ENCODE data around the gene SRGAP3. TPM values are rescaled to one million over a fixed set of nuclear protein-coding genes. Genes with fewer than 3 reads are reported as not detected.

Gene SRGAP3
- total RNA-seq, 1 experiment from 2014 or later: 0.69 TPM

DNA sequence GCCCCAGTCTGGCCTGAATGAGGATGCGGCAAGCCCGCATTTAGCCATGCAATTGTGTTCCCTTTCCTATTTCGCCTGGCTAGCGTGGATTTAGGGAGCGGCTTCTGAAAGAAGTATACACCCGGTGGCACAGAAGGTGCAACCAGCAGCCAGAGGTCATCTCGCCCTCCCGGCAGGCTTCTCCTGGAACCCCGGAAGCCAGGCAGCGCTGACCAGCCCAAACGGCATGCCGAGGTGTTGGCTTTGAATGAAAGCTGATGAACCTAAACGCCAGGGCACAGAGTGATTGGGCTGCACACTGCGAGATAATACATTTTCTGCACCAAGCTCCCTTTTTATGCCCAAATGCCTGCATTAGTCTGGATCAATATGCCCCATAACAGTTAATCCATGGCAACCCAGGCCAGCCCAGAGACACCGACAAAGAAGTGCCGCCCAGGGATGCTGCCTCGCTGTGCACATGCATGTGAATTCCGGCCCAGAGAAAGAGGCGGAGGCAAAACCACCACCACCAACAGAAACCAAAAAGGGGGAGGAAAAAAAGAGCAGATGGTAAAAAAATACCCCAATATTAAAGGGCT, 1.4 kb downstream of the SRGAP3 start:
- no peak overlapping the region for H3K4me3 ChIP-seq (ENCODE audit: low read depth, low read length, poor library complexity, severe bottlenecking)
- CTCF ChIA-PET: no interaction called here
- H3K4me1 ChIP-seq (ENCODE audit: insufficient read depth, low read length, poor library complexity, severe bottlenecking): peaks cover 3% of the 10 kb centered on the region
- POLR2A ChIA-PET (ENCODE audit: low non-redundant PET): no interaction called here
- intact Hi-C loops (cut with micrococcal nuclease; ENCODE audit: unreplicated experiment): no loop called here
- no peaks in the 10 kb centered on the region for H3K9me3 ChIP-seq (ENCODE audit: low read depth, low read length, poor library complexity, severe bottlenecking)
- TF ChIP-seq, protein P1, sequence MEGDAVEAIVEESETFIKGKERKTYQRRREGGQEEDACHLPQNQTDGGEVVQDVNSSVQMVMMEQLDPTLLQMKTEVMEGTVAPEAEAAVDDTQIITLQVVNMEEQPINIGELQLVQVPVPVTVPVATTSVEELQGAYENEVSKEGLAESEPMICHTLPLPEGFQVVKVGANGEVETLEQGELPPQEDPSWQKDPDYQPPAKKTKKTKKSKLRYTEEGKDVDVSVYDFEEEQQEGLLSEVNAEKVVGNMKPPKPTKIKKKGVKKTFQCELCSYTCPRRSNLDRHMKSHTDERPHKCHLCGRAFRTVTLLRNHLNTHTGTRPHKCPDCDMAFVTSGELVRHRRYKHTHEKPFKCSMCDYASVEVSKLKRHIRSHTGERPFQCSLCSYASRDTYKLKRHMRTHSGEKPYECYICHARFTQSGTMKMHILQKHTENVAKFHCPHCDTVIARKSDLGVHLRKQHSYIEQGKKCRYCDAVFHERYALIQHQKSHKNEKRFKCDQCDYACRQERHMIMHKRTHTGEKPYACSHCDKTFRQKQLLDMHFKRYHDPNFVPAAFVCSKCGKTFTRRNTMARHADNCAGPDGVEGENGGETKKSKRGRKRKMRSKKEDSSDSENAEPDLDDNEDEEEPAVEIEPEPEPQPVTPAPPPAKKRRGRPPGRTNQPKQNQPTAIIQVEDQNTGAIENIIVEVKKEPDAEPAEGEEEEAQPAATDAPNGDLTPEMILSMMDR (conservative IDR thresholded peaks at IDR 0.05; ENCODE audit: low read depth, low read length): no peak
- no peak for TF ChIP-seq EZH2 (IDR thresholded peaks at IDR 0.05; ENCODE audit: borderline replicate concordance, low read depth, low read length, poor library complexity, severe bottlenecking)
- no peaks in the 10 kb centered on the region for H3K36me3 ChIP-seq (ENCODE audit: insufficient read depth, low read length, poor library complexity, severe bottlenecking)
- peaks cover 6% of the 10 kb centered on the region for H3K27me3 ChIP-seq (replicated peaks; ENCODE audit: insufficient read depth, low read depth, low read length, poor library complexity)
- DNase-seq (ENCODE audit: low spot score): no peak
- no peak overlapping the region for H3K27ac ChIP-seq (ENCODE audit: low read depth, low read length, poor library complexity, severe bottlenecking)
- BruUV-seq (replicated peaks): no TSS peak

DNA sequence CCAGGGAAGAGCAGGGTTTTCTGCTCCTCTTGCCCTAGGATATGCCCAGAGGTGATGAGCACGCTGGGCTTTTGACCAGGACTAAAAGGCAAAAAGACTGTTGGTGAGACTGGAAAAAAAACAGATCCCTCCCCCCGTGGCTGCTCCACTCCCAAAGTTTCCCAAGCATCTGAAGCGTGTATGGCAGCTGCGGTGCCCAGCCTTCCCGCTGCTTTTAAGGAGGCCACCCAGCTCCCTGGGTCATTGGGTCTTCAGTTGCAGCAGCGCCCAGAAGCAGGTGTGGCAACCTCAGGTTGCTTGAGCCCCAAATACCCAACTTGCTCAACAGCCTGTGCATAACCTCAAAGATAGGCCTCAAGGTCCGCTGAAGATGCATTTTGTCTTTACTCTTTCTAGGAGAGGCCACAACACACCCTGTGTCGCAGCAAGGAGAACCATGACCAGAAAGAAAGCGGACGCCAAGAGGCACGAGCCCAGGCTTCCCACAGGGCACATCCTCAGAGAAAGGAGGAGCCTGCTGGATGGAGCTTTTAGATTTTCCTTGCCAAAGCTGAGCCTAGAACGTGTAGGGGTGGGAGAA, 2.0 kb downstream of the SRGAP3 start:
- no peak overlapping the region for H3K27ac ChIP-seq (ENCODE audit: low read depth, low read length, poor library complexity, severe bottlenecking)
- intact Hi-C loops (cut with micrococcal nuclease; ENCODE audit: unreplicated experiment): no loop called here
- H3K4me3 ChIP-seq (ENCODE audit: low read depth, low read length, poor library complexity, severe bottlenecking): no peak overlapping the region
- BruUV-seq (replicated peaks): no TSS peak
- peaks cover 3% of the 10 kb centered on the region for H3K4me1 ChIP-seq (ENCODE audit: insufficient read depth, low read length, poor library complexity, severe bottlenecking)
- ChIA-PET POLR2A (ENCODE audit: low non-redundant PET) (no interaction called here), CTCF (no interaction called here)
- TF ChIP-seq EZH2 (IDR thresholded peaks at IDR 0.05; ENCODE audit: borderline replicate concordance, low read depth, low read length, poor library complexity, severe bottlenecking): no peak
- TF ChIP-seq, protein P1 (conservative IDR thresholded peaks at IDR 0.05; ENCODE audit: low read depth, low read length): no peak
- H3K36me3 ChIP-seq (ENCODE audit: insufficient read depth, low read length, poor library complexity, severe bottlenecking): no peaks in the 10 kb centered on the region
- no peak for DNase-seq (ENCODE audit: low spot score)
- H3K9me3 ChIP-seq (ENCODE audit: low read depth, low read length, poor library complexity, severe bottlenecking): no peaks in the 10 kb centered on the region
- H3K27me3 ChIP-seq (replicated peaks; ENCODE audit: insufficient read depth, low read depth, low read length, poor library complexity): peaks cover 6% of the 10 kb centered on the region

DNA sequence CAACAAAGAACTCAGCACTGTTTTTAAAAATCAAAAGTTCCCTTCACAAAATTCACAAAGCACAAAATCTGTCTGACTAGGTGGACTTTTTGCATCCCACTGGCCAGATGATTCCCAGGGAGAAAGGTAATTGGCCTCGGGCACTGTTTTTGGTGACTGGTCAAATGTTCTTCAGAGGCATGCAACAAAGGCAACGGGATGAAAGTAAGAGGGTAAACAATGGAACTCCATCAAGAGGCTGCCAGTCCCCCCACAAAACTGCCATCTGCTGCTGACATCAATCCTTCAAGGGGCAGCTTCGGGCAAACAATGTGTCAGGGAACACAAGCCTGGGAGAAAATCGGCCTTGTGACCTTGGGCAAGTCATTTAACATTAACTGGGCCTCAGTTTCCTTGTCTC, 3.3 kb downstream of the SRGAP3 start:
- no TSS peak for BruUV-seq (replicated peaks)
- Histone ChIP-seq H3K4me1 (ENCODE audit: insufficient read depth, low read length, poor library complexity, severe bottlenecking) (peaks cover 3% of the 10 kb centered on the region), H3K27ac (ENCODE audit: low read depth, low read length, poor library complexity, severe bottlenecking) (no peak overlapping the region), H3K27me3 (replicated peaks; ENCODE audit: insufficient read depth, low read depth, low read length, poor library complexity) (peaks cover 6% of the 10 kb centered on the region), H3K4me3 (ENCODE audit: low read depth, low read length, poor library complexity, severe bottlenecking) (no peak overlapping the region), H3K36me3 (ENCODE audit: insufficient read depth, low read length, poor library complexity, severe bottlenecking) (no peaks in the 10 kb centered on the region), H3K9me3 (ENCODE audit: low read depth, low read length, poor library complexity, severe bottlenecking) (no peaks in the 10 kb centered on the region)
- POLR2A ChIA-PET (ENCODE audit: low non-redundant PET): no interaction called here
- DNase-seq (ENCODE audit: low spot score): no peak
- TF ChIP-seq, protein P1 (conservative IDR thresholded peaks at IDR 0.05; ENCODE audit: low read depth, low read length): no peak
- no peak for TF ChIP-seq EZH2 (IDR thresholded peaks at IDR 0.05; ENCODE audit: borderline replicate concordance, low read depth, low read length, poor library complexity, severe bottlenecking)
- CTCF ChIA-PET: no interaction called here
- intact Hi-C loops (cut with micrococcal nuclease; ENCODE audit: unreplicated experiment): no loop called here

All from A673 (cell line).